Measurements from ENCODE around the gene ERMARD.

Gene ERMARD

DNA sequence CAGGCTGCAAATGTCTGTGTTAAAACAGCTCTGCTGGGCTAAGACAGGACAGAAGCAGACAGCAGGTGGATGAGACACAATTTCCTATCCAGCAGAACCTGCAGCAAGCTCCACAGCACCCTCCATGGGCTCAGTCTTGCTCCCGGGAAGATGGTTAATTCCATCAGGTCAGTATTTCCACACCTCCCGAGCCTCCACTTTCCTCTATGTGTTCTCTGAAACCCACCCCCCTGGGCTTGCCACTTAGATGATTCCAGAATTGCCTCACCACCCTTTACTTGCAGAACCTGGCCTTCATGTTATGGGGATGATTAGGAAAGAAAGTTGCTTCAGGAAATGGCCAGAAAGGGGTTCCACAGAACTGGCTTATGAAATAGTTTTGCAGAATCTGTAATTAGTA lies 43.8 kb downstream of the ERMARD start:
- no peak overlapping the region for H4K8ac ChIP-seq (ENCODE audit: low read depth, low read length)
- H3K4ac ChIP-seq (ENCODE audit: low read depth, low read length), result no peak overlapping the region
- no peaks in the 10 kb centered on the region for H3K9me3 ChIP-seq (ENCODE audit: insufficient read depth, low read depth, low read length)
- H3K79me2 ChIP-seq (ENCODE audit: control insufficient read depth, insufficient read depth, low read length, poor library complexity), result no peaks in the 10 kb centered on the region
- no peak overlapping the region for H3K18ac ChIP-seq (ENCODE audit: low read length)
- no peak overlapping the region for H3K14ac ChIP-seq (ENCODE audit: low read length)
- no peak overlapping the region for H2BK120ac ChIP-seq (ENCODE audit: insufficient read depth, low read length, poor library complexity)
- H3K4me1 ChIP-seq (ENCODE audit: control insufficient read depth in 1 of 2, insufficient read depth in 2 of 2, low read length in 2 of 2), result peaks cover 0 to 5% of the 10 kb centered on the region in 2 experiments
- no peak overlapping the region for H2AFZ ChIP-seq (ENCODE audit: insufficient read depth, low read length, poor library complexity)
- H4K91ac ChIP-seq (ENCODE audit: low read depth, low read length), result no peak overlapping the region
- H3K4me2 ChIP-seq (ENCODE audit: low read length), result no peak overlapping the region
- no peak overlapping the region for H2BK5ac ChIP-seq (ENCODE audit: low read depth, low read length, poor library complexity)
- H2AK5ac ChIP-seq (ENCODE audit: low read length), result no peak overlapping the region
- H3K27ac ChIP-seq (ENCODE audit: low read depth, low read length), result no peak overlapping the region
- no peak overlapping the region for H2BK12ac ChIP-seq (ENCODE audit: low read length)
- no peak overlapping the region for H3K23ac ChIP-seq (ENCODE audit: low read length)
- H3K79me1 ChIP-seq (ENCODE audit: low read length), result no peaks in the 10 kb centered on the region
- H4K12ac ChIP-seq (ENCODE audit: low read depth, low read length), result no peak overlapping the region
- no peak overlapping the region for H3K4me3 ChIP-seq (ENCODE audit: low read depth, low read length)
- H3K9ac ChIP-seq (ENCODE audit: low read length), result no peak overlapping the region
- no peaks in the 10 kb centered on the region for H3K27me3 ChIP-seq (ENCODE audit: insufficient read depth, low read length)
- WGBS (ENCODE audit: extremely low coverage, insufficient coverage, insufficient read length), result no CpG with 5 or more reads among the region's 2 CpGs
- H3K36me3 ChIP-seq (ENCODE audit: control insufficient read depth in 1 of 2, insufficient read depth in 2 of 2, low read length in 2 of 2), result no peaks in the 10 kb centered on the region
- no peak for DNase-seq

- Histone ChIP-seq H3K4me3 (ENCODE audit: low read depth, low read length) (no peak overlapping the region), H2BK12ac (ENCODE audit: low read length) (no peak overlapping the region), H2BK5ac (ENCODE audit: low read depth, low read length, poor library complexity) (no peak overlapping the region), H3K79me1 (ENCODE audit: low read length) (no peaks in the 10 kb centered on the region), H3K27me3 (ENCODE audit: insufficient read depth, low read length) (no peaks in the 10 kb centered on the region), H3K9ac (ENCODE audit: low read length) (no peak overlapping the region), H3K79me2 (ENCODE audit: control insufficient read depth, insufficient read depth, low read length, poor library complexity) (no peaks in the 10 kb centered on the region), H4K91ac (ENCODE audit: low read depth, low read length) (no peak overlapping the region), H3K18ac (ENCODE audit: low read length) (no peak overlapping the region), H3K36me3 (ENCODE audit: control insufficient read depth in 1 of 2, insufficient read depth in 2 of 2, low read length in 2 of 2) (no peaks in the 10 kb centered on the region), H3K27ac (ENCODE audit: low read depth, low read length) (no peak overlapping the region), H3K4me2 (ENCODE audit: low read length) (no peak overlapping the region), H3K4me1 (ENCODE audit: control insufficient read depth in 1 of 2, insufficient read depth in 2 of 2, low read length in 2 of 2) (no peaks in the 10 kb centered on the region), H2AK5ac (ENCODE audit: low read length) (no peak overlapping the region), H3K14ac (ENCODE audit: low read length) (no peak overlapping the region), H2BK120ac (ENCODE audit: insufficient read depth, low read length, poor library complexity) (no peak overlapping the region), H4K8ac (ENCODE audit: low read depth, low read length) (no peak overlapping the region), H3K9me3 (ENCODE audit: insufficient read depth, low read depth, low read length) (peaks cover 2% of the 10 kb centered on the region), H3K4ac (ENCODE audit: low read depth, low read length) (no peak overlapping the region), H4K12ac (ENCODE audit: low read depth, low read length) (no peak overlapping the region), H2AFZ (ENCODE audit: insufficient read depth, low read length, poor library complexity) (no peak overlapping the region), H3K23ac (ENCODE audit: low read length) (no peak overlapping the region)
- DNase-seq, result no peak
- no CpG with 5 or more reads among the region's 10 CpGs for WGBS (ENCODE audit: extremely low coverage, insufficient coverage, insufficient read length)
These were observed 47.5 kb downstream of the ERMARD start for GRCh38 chr6:169798764-169799473.

DNA sequence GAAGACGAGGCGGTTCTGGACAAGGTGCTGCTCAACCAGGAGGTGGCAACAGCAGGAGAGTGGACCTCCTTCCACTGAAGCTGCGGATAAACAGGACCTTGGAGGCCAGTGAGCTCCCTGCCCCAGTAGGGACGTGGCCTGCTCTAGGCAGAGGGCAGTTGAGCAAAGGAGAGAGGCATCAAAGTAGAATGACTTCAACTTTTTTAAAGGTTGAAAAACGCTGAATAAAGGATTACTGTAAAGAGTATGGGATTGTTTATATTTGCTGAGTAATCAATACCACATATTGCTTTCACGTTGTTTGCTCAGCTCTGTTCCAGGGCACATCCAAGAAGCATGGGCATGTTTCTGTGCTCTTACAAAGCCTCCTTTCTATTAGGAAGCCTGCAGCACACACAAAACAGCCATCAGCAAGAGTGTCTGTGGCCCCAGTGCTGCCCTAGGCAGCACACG lies 48.1 kb downstream of the ERMARD start:
- WGBS (ENCODE audit: extremely low coverage, insufficient coverage, insufficient read length), result no CpG with 5 or more reads among the region's 7 CpGs
- H3K79me2 ChIP-seq (ENCODE audit: control insufficient read depth, insufficient read depth, low read length, poor library complexity), result no peaks in the 10 kb centered on the region
- H4K8ac ChIP-seq (ENCODE audit: low read depth, low read length), result no peak overlapping the region

GRCh38 chr6:169800116-169800667 lies 48.8 kb downstream of the ERMARD start:
- H3K27ac ChIP-seq (ENCODE audit: low read depth, low read length), result no peak overlapping the region
- no peak overlapping the region for H3K18ac ChIP-seq (ENCODE audit: low read length)
- no peak overlapping the region for H3K4ac ChIP-seq (ENCODE audit: low read depth, low read length)
- no peak overlapping the region for H3K4me3 ChIP-seq (ENCODE audit: low read depth, low read length)
- no peak overlapping the region for H2AK5ac ChIP-seq (ENCODE audit: low read length)
- no peak overlapping the region for H4K12ac ChIP-seq (ENCODE audit: low read depth, low read length)
- no peaks in the 10 kb centered on the region for H3K4me1 ChIP-seq (ENCODE audit: control insufficient read depth in 1 of 2, insufficient read depth in 2 of 2, low read length in 2 of 2)
- no peak overlapping the region for H2BK120ac ChIP-seq (ENCODE audit: insufficient read depth, low read length, poor library complexity)
- no peaks in the 10 kb centered on the region for H3K79me1 ChIP-seq (ENCODE audit: low read length)
- H3K27me3 ChIP-seq (ENCODE audit: insufficient read depth, low read length), result no peaks in the 10 kb centered on the region
- no peak overlapping the region for H4K8ac ChIP-seq (ENCODE audit: low read depth, low read length)
- peaks cover 2% of the 10 kb centered on the region for H3K9me3 ChIP-seq (ENCODE audit: insufficient read depth, low read depth, low read length)
- no peak for DNase-seq
- no peaks in the 10 kb centered on the region for H3K79me2 ChIP-seq (ENCODE audit: control insufficient read depth, insufficient read depth, low read length, poor library complexity)
- no CpG with 5 or more reads among the region's 9 CpGs for WGBS (ENCODE audit: extremely low coverage, insufficient coverage, insufficient read length)
- no peak overlapping the region for H2BK12ac ChIP-seq (ENCODE audit: low read length)
- no peak overlapping the region for H3K14ac ChIP-seq (ENCODE audit: low read length)
- no peak overlapping the region for H3K9ac ChIP-seq (ENCODE audit: low read length)
- H4K91ac ChIP-seq (ENCODE audit: low read depth, low read length), result no peak overlapping the region
- no peaks in the 10 kb centered on the region for H3K36me3 ChIP-seq (ENCODE audit: control insufficient read depth in 1 of 2, insufficient read depth in 2 of 2, low read length in 2 of 2)
- H2AFZ ChIP-seq (ENCODE audit: insufficient read depth, low read length, poor library complexity), result no peak overlapping the region
- H2BK5ac ChIP-seq (ENCODE audit: low read depth, low read length, poor library complexity), result no peak overlapping the region
- no peak overlapping the region for H3K23ac ChIP-seq (ENCODE audit: low read length)
- H3K4me2 ChIP-seq (ENCODE audit: low read length), result no peak overlapping the region

More for the DNA sequence above, 48.1 kb downstream of the ERMARD start:
- Histone ChIP-seq H3K9ac (ENCODE audit: low read length) (no peak overlapping the region), H3K79me1 (ENCODE audit: low read length) (no peaks in the 10 kb centered on the region), H3K27ac (ENCODE audit: low read depth, low read length) (no peak overlapping the region), H2AFZ (ENCODE audit: insufficient read depth, low read length, poor library complexity) (no peak overlapping the region), H3K36me3 (ENCODE audit: control insufficient read depth in 1 of 2, insufficient read depth in 2 of 2, low read length in 2 of 2) (no peaks in the 10 kb centered on the region), H4K12ac (ENCODE audit: low read depth, low read length) (no peak overlapping the region), H3K23ac (ENCODE audit: low read length) (no peak overlapping the region), H2BK120ac (ENCODE audit: insufficient read depth, low read length, poor library complexity) (no peak overlapping the region), H2BK12ac (ENCODE audit: low read length) (no peak overlapping the region), H3K4me3 (ENCODE audit: low read depth, low read length) (no peak overlapping the region), H3K4me1 (ENCODE audit: control insufficient read depth in 1 of 2, insufficient read depth in 2 of 2, low read length in 2 of 2) (no peaks in the 10 kb centered on the region), H3K14ac (ENCODE audit: low read length) (no peak overlapping the region), H3K4ac (ENCODE audit: low read depth, low read length) (no peak overlapping the region), H3K9me3 (ENCODE audit: insufficient read depth, low read depth, low read length) (peaks cover 2% of the 10 kb centered on the region), H2AK5ac (ENCODE audit: low read length) (no peak overlapping the region), H2BK5ac (ENCODE audit: low read depth, low read length, poor library complexity) (no peak overlapping the region), H3K18ac (ENCODE audit: low read length) (no peak overlapping the region), H4K91ac (ENCODE audit: low read depth, low read length) (no peak overlapping the region), H3K27me3 (ENCODE audit: insufficient read depth, low read length) (no peaks in the 10 kb centered on the region), H3K4me2 (ENCODE audit: low read length) (no peak overlapping the region)
- DNase-seq, result no peak
